Natural killer cell treated with Interleukin-12 subunit alpha and Interleukin-12 subunit beta and Interleukin-15 and Interleukin-18, amount 100 ng/mL, for 72 hours (primary cell): ENCODE data around the gene FCN2. TPM values are rescaled to one million over a fixed set of nuclear protein-coding genes. Genes with fewer than 3 reads are reported as not detected.

Experiments
- ATAC-seq, 2 donors: fragments of 150-1000 bp; cut with Tn5 transposase in 1 of 2; sonication (Bioruptor Pico), chemical (Tn5 transposase) in 1 of 2; 2 replicates each; pipeline ENCODE4 v1.10.0; 2021
- DNase-seq: peaks from one replicate; pipeline ENCODE4 v3.0.0; 2022; ENCODE audit warnings: low spot score
- H3K27ac Mint-ChIP-seq, 2 donors: 1 replicate in 1 of 2; 2 replicates in 1 of 2; pipeline ENCODE4 v1.8.0; 2022; ENCODE audit warnings: mixed read lengths in 2 of 2, mild to moderate bottlenecking in 1 of 2, moderate library complexity in 1 of 2
- H3K27me3 Mint-ChIP-seq, 2 donors: 1 replicate in 1 of 2; 2 replicates in 1 of 2; pipeline ENCODE4 v1.8.0; 2022; ENCODE audit warnings: mixed read lengths in 2 of 2
- H3K36me3 Mint-ChIP-seq: one replicate; pipeline ENCODE4 v1.8.0; 2022; ENCODE audit warnings: mixed read lengths
- H3K4me1 Mint-ChIP-seq, 2 donors: 1 replicate in 1 of 2; 2 replicates in 1 of 2; pipeline ENCODE4 v1.8.0; 2022; ENCODE audit warnings: low read depth in 2 of 2, mixed read lengths in 2 of 2, mild to moderate bottlenecking in 1 of 2
- H3K4me3 Mint-ChIP-seq: one replicate; pipeline ENCODE4 v1.8.0; 2022; ENCODE audit warnings: mixed read lengths
- H3K9me3 Mint-ChIP-seq: 2 replicates; pipeline ENCODE4 v1.8.0; 2022; ENCODE audit warnings: mixed read lengths
- total RNA-seq, 2 donors: library from RNA; stranded (reverse); gene quantifications; one replicate each; pipeline ENCODE4 v1.2.3, GENCODE V29; 2022

Gene FCN2
- total RNA-seq, 2 donors from 2014 or later: not detected

DNA sequence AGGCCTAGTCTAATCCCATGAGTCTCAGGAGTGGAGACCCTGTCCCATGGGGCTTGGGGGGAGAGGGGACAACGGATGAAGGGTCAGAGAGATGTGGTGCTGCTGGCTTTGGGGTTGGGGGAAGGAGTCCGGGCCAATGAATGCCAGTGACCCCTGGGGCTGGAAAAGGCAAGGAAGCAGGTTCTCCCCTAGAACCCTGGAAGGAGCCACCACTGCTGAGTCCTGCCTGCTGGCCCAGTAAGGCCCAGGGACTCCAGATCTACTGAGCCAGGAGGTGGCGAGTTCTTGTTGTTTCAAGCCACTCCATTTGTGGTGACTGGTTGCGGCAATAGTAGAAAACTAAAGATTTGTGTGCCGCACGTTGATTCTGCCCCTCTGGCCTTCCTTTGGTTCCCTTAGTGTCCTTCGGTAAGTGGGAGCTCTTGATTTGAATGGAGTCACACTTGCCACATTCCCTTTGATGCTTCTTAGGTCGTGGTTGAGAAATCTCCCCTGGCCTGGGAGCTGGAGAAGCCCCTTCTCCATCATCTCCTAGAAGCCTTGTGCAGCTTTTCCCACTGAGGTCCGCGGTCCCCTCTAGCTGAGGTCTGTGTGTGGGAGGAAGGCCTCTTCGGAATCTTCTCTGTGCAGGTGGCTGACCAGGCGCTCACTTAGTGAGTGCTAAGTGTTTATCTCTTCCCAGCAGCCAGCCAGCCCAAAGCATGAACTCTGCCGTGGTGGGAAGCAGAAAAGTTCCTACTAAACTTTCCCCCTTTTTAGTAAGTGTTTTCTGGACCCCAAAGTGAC is 28.1 kb downstream of the FCN2 start:
- ATAC-seq (no peak), DNase-seq (peak; percentile 12)
- Mint-ChIP-seq H3K27ac (no peak overlapping the region), H3K27me3 (peaks cover 18 to 20% of the 10 kb centered on the region in 2 donors), H3K9me3 (no peaks in the 10 kb centered on the region), H3K4me3 (no peak overlapping the region), H3K36me3 (no peaks in the 10 kb centered on the region), H3K4me1 (no peaks in the 10 kb centered on the region)

DNA sequence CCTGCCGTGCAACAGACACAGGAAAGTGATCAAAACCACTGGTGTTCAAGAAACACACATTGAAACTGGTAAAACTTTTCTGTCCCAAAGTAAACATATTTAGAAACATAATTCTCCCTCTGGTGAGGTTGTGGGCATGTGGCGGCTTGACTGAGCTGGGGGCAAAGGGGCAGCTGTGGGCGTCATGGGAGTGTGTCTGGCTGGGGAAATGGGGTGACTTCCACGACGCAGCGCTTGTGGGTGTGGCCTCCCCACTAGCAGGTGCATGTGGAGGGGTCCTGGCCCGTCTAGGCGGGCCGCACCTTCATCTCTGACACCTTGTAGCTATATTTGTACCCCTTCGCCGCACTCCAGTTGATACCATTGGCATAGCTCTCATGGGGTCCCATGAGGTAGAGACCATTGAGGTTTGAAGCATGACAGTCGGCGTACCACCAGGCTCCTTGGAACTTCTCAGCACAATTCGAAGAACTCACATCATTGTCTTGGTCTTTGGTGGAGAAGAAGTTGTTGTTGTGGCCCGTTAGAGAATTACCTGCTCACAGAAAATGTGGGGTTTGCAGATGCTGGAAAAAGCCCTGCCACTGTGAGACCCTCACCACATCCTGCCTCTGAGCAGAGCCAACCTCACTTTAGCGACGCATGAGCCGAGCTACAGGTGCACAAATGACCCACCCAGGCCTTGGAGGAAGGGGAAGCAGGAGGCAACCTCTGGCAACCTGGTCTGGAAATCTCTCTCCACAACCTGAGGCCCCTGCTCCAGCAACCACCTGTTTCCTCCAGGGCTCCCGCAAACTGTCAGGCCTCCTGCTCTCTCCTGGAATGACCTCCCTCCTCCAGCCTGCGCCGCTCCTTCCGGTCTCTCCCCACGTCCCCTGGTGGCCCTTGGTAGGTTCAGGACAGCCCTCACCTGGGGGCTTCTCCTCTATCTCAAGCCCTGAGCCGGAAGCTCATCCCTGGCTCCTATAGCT is 29.2 kb downstream of the FCN2 start:
- Mint-ChIP-seq H3K27ac (no peak overlapping the region), H3K4me3 (no peak overlapping the region), H3K4me1 (no peaks in the 10 kb centered on the region), H3K36me3 (no peaks in the 10 kb centered on the region), H3K9me3 (no peaks in the 10 kb centered on the region), H3K27me3 (peaks cover 15% of the 10 kb centered on the region in 2 donors)
- ATAC-seq (no peak), DNase-seq (peak; percentile 38)

DNA sequence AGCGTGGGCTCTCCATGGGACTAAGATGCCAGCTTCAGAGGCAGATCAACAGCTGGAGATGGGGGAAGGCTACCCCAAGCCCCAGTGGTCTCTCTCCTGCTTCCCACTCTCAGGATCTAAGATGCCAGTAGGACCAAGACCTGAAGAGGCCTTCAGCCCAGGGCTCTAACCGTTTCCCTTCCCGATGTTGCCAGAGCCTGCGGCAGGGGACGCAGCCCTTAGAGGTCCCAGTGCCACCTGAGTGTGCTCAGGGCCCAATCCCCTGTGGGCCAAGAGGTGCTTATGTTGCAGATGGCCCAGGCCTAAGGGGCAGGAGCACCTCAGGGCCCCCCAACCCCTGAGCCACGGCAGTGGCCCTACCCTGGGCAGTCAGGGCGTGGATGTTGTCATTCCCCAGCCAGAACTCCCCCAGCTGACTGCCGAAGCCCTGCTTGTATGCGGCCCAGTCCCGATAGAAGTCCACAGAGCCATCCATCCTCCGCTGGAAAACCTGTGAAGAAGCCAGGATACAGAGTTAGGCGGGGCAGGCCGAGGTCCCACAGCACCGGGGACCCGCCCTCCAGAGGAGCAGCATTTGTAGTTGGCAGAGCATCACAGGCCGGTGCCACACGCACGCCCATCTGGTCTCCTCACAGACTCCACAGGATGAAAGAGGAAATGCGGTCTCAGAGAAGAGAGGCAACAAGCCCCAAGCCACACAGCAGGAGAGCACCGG is 31.7 kb downstream of the FCN2 start:
- Mint-ChIP-seq H3K9me3 (no peaks in the 10 kb centered on the region), H3K27ac (no peak overlapping the region), H3K4me1 (no peaks in the 10 kb centered on the region), H3K36me3 (no peaks in the 10 kb centered on the region), H3K4me3 (no peak overlapping the region), H3K27me3 (peaks cover 10 to 12% of the 10 kb centered on the region in 2 donors)
- ATAC-seq: no peak
- DNase-seq: no peak

DNA sequence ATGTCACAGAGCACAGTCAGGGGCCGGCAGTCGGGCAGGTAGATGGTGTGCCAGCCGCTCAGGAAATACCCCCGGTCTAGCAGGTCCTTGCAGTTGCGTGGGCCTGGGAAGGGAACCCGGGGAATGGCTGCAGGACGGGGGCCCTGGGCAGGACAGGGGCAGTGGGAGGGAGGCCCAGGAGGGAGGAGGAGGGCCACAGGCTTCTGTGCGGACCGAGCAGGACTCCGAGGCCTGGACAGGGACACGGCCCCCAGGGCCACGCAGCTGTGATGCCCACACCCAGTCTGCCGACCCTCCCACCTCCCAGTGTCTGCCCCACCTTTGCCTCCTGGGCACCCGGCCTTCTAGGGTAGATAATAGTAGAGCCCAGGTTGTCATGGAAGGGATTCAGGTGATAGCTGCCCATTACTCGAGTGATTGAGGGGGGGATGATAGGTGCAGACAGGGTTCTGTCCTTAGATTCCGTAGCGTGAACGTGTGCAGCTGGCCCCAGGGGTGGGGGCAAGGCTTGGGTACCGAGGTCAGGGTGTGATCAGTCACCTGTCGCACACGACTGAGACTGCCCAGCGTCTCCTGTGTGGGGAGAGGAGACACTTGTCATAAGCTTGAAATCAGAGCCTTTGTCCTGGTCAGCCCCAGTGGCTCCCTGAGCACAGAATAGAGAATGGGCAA is 32.6 kb downstream of the FCN2 start:
- DNase-seq: no peak
- Mint-ChIP-seq H3K36me3 (no peaks in the 10 kb centered on the region), H3K4me3 (no peak overlapping the region)

DNA sequence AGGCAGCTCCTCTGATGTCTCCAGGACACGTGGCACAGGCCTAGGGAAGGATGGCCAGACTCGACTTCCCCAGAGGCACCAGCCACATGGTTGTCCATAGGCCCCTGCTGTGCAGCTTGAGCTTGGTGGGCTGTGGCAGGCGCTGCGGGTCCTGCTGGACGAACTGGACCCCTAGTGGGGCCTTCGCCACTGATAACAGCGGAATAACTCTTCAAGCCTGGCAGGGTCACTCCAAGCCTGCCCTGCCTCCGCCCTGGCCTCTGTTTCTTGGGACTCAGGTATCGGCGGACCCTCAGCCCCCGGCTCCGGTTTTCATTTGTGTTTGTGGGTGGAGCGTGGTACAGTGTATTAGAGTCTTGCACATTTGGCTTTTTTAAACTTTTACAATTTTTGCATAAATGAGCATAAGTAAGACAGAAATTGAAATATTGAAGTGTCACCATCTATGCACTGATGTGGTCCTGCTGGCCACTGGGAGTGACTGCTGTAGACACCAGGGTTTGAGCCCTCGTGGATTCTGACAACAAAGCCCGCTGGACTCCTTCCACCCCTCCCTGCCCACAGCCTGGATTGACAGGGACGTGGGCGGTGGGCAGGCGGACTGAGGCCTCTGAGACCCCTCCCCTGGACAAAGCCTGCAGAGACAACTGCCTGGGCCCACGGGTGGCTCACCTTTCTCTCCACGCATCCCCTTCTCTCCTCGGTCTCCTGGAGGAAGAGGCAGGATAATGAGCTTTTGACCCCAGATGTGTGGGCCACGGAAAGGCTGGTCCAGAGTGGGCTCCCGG is 33.3 kb downstream of the FCN2 start:
- no peak overlapping the region for H3K4me3 Mint-ChIP-seq
- DNase-seq (no peak), ATAC-seq (no peak)
- peaks cover 10 to 15% of the 10 kb centered on the region in 2 donors for H3K27me3 Mint-ChIP-seq
- H3K4me1 Mint-ChIP-seq: no peaks in the 10 kb centered on the region
- H3K9me3 Mint-ChIP-seq: no peaks in the 10 kb centered on the region
- H3K36me3 Mint-ChIP-seq: no peaks in the 10 kb centered on the region
- no peak overlapping the region for H3K27ac Mint-ChIP-seq

More for the DNA sequence above, 32.6 kb downstream of the FCN2 start:
- Mint-ChIP-seq H3K4me1 (no peaks in the 10 kb centered on the region), H3K27ac (no peak overlapping the region), H3K9me3 (no peaks in the 10 kb centered on the region), H3K27me3 (peaks cover 10 to 12% of the 10 kb centered on the region in 2 donors)
- no peak for ATAC-seq

DNA sequence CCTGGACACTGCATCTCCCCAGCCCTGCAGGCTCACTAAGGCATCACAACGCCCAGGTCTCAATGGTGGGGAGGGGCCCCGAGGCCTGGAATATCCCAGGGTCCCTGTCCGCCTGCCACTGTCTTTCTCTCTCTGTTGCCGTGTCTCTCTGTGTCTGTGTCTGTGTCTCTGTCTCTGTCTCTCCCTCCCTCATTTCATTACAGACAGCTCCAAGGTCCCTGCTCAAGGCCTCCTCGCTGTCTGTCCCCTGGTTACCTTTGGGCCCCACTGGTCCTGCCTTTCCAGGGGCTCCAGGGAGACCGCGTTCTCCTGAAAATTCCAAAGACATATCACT is 33.9 kb downstream of the FCN2 start:
- DNase-seq (no peak), ATAC-seq (no peak)
- Mint-ChIP-seq H3K9me3 (no peaks in the 10 kb centered on the region), H3K36me3 (no peaks in the 10 kb centered on the region), H3K4me3 (no peak overlapping the region), H3K27me3 (peaks cover 10 to 13% of the 10 kb centered on the region in 2 donors), H3K27ac (no peak overlapping the region), H3K4me1 (no peaks in the 10 kb centered on the region)

DNA sequence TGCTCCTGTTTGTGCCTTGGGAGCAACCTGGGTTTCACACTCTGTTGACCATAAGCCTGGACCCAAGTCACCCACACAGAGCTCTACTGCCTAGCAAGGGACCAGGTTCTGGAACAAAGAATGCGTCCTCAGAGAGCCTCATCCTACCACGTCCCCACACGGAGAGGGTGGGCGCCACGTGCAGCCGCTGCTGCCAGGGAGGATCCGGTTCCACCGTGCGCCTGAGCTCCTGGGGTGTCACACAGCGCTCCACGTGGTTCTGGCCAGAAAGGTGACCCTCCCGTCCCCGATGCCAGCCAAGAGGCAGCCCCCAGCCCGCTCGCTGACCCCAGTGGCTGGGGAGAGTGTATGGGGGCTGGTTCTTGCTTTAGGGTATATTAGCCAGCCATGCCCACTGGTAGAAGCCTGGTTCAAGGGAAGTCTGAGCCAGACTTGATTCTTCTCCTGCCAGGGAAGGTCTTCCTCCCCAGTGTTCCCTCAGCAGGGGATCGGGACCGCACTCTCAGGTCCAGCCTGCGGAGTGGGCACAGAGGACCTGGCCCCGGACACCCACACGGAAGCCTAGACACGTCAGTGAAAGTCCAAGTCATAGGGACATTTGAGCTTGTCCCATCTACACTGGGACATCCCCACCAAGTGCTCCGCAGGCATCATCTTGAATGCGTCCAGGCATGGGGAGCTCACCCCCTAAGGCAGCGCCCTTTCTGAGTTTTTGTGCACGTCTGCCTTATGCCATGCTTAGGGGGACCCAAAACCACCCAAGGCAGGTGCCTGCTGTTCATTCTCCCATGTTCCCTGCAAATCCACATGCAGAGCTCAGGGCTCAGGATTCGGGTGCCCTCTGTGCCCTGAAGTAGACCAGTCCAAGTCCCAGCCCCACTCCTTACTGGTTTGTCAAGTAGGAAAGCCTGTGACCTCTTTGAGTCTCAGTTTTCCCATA is 34.7 kb downstream of the FCN2 start:
- H3K4me3 Mint-ChIP-seq: no peak overlapping the region
- H3K27ac Mint-ChIP-seq: no peak overlapping the region
- no peaks in the 10 kb centered on the region for H3K4me1 Mint-ChIP-seq
- ATAC-seq: no peak
- H3K27me3 Mint-ChIP-seq: peaks cover 6 to 9% of the 10 kb centered on the region in 2 donors
- no peak for DNase-seq
- H3K9me3 Mint-ChIP-seq: peaks cover 4% of the 10 kb centered on the region
- H3K36me3 Mint-ChIP-seq: no peaks in the 10 kb centered on the region

DNA sequence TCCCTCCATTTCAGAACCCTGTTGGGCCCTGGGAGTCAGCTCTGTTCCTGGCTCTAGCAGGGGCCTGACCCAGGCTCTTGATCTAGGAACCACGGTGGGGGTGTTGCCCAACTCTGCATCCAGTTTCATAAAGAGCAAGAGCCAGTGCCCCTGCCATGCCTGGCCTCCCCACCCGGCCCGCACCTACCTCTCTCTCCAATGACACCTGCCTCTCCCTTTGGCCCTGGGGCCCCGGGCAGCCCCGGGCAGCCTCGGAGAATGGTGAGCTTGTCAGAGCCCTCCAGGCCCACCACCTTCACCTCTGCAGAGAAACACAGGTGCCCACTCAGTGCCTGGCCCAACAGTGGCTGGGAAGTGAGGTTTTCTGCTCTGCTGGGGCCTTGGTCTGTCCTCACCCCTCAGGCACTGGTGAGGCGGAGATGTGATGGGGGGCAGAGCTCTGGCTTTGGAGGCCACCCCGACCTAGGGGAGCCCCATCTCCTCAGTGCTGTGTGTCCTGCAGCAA is 35.6 kb downstream of the FCN2 start:
- H3K27ac Mint-ChIP-seq: no peak overlapping the region
- peaks cover 0 to 6% of the 10 kb centered on the region in 2 donors for H3K27me3 Mint-ChIP-seq
- no peaks in the 10 kb centered on the region for H3K36me3 Mint-ChIP-seq
- H3K9me3 Mint-ChIP-seq: peaks cover 4% of the 10 kb centered on the region
- DNase-seq: no peak
- no peaks in the 10 kb centered on the region for H3K4me1 Mint-ChIP-seq
- ATAC-seq: no peak
- no peak overlapping the region for H3K4me3 Mint-ChIP-seq

DNA sequence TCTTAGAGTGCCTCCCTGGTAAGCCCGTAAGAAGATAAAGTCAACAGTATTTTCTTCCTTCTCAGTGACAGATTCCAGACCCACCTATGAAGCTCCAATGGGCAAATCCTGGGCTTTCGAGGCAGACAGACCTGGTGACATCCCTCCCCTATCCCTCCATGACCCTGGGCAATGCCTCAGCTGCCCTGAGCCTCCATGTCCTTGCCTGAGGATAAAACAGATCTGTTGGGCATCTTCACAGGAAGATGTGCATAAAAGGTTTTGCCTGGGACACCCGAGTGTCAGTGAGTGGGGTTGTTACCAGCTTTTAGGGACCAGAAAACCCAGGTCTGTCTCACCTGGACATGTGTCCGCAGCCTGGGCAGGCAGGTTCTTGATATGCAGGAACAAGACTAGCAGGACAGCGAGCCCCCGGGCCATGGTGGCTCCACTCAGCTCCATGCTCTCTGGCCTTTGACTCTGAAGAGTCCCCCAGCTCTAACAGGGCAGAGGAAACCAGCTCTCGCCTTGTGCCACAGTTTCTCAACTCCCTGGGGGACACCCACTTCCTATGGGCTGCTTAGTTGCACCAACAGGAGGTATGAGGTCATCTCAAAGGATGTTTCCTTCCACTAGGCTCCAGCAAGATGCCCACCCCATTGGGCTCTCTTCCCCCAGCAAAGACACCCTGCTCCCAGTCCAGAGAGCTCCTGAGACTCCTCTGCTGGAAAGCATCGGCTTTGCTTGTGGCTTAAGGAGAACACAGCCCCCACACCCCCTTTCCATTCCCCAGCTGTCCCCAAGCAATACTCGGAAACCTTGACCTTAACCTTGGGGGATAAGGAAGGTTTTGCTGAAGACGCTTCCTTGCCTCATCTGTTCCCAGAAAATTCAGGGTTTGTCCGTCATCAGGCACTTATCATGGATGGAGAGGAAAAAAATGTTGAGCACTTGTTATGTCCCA is 37.1 kb downstream of the FCN2 start, which contains the start of gene FCN1:
TSS of gene FCN1 (minus strand) at position 482 of the 943 bp plus-strand sequence. CDS start at position 441, 41 bp downstream.
- Mint-ChIP-seq H3K4me3 (no peak within 1 kb of the TSS), H3K36me3 (no peaks in the 10 kb centered on the region)

DNA sequence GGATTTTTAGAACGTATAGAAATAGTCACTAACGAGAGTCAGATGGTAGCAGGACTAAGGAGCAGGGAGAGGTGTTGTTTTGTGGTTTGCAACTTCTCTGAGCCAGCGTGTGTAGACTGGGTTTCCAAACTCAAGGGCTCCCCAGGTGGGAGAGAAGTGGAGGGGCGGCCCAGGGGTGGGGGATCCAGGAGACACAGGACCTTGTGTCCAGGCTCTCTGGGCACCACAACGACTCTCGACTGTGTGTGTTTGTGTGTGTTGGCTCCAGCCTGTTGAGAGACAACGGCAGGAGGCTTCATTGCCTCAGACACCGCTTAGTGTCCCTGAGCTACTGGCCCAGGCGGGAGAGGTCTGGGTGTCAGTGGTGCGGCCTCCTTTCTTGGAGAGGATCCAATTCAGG is 38.0 kb downstream of the FCN2 start:
- Mint-ChIP-seq H3K4me3 (no peak overlapping the region), H3K9me3 (peaks cover 4% of the 10 kb centered on the region), H3K27me3 (peaks cover 0 to 7% of the 10 kb centered on the region in 2 donors), H3K27ac (no peak overlapping the region), H3K4me1 (no peaks in the 10 kb centered on the region), H3K36me3 (no peaks in the 10 kb centered on the region)
- no peak for DNase-seq
- ATAC-seq: no peak

More for the DNA sequence above, 37.1 kb downstream of the FCN2 start, which contains the start of gene FCN1:
- Mint-ChIP-seq H3K4me1 (no peaks in the 10 kb centered on the region), H3K27me3 (peaks cover 0 to 7% of the 10 kb centered on the region in 2 donors), H3K9me3 (peaks cover 4% of the 10 kb centered on the region), H3K27ac (no peak within 1 kb of the TSS)
- DNase-seq (no peak), ATAC-seq (peak in 1 of 2 donors; percentile 12)

DNA sequence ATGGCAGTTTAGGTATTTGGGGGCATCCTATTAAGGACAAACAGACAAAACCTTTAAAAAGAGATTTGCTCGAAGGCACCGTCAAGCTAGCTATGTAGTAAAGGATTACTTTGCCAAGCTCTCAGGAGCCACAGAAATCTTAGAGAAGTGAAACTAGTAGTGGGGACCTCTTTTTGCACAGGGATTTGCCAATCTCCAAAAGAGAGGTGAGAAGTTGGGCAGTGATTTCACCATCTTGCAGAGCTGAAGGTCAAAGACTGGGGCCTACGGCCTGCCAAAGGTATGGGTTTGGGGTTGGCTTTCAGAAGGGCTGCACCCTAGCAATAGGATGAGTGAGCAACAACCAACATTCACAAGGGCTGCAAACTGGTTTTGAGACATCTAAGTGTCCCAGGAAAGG is 38.7 kb downstream of the FCN2 start:
- DNase-seq: no peak
- Mint-ChIP-seq H3K27ac (no peak overlapping the region), H3K36me3 (no peaks in the 10 kb centered on the region), H3K9me3 (peaks cover 4% of the 10 kb centered on the region), H3K4me1 (no peaks in the 10 kb centered on the region), H3K4me3 (no peak overlapping the region), H3K27me3 (peaks cover 0 to 7% of the 10 kb centered on the region in 2 donors)
- no peak for ATAC-seq
